ENCODE measurements around the gene C1orf174.
A peak's percentile ranks its signal among the peaks of the same experiment; 100 is the strongest.

C1orf174 gene

GRCh38 chr1:3900150-3900968, at the start of gene C1orf174:
TSS of gene C1orf174 (minus strand) at chr1:3900272. CDS start at chr1:3900186, 86 bp downstream.
- Histone ChIP-seq H3K27ac (ENCODE audit: low read depth, low read length) (peak within 1 kb of the TSS; percentile 95), H3K36me3 (ENCODE audit: control insufficient read depth, insufficient read depth, low read length) (peaks cover 5% of the 10 kb centered on the region), H3K4me3 (ENCODE audit: low read depth, low read length) (peak within 1 kb of the TSS; percentile 83), H3K4me1 (ENCODE audit: control insufficient read depth, insufficient read depth, low read length) (peaks cover 14% of the 10 kb centered on the region), H3K9ac (ENCODE audit: low read length) (peak within 1 kb of the TSS; percentile 96), H3K27me3 (ENCODE audit: control insufficient read depth, insufficient read depth, low read length) (no peaks in the 10 kb centered on the region), H3K9me3 (ENCODE audit: control insufficient read depth, insufficient read depth, low read depth, low read length) (peaks cover 2% of the 10 kb centered on the region; the same call in 1 of the 2 replicates)

GRCh38 chr1:3948344-3948743, 48.3 kb upstream of the C1orf174 start:
- Histone ChIP-seq H3K4me1 (ENCODE audit: control insufficient read depth, insufficient read depth, low read length) (no peaks in the 10 kb centered on the region), H3K36me3 (ENCODE audit: control insufficient read depth, insufficient read depth, low read length) (no peaks in the 10 kb centered on the region), H3K27ac (ENCODE audit: low read depth, low read length) (no peak overlapping the region), H3K4me3 (ENCODE audit: low read depth, low read length) (no peak overlapping the region), H3K9me3 (ENCODE audit: control insufficient read depth, insufficient read depth, low read depth, low read length) (peaks cover 10% of the 10 kb centered on the region; the same call in 1 of the 2 replicates), H3K27me3 (ENCODE audit: control insufficient read depth, insufficient read depth, low read length) (peaks cover 12% of the 10 kb centered on the region), H3K9ac (ENCODE audit: low read length) (no peak overlapping the region)

- Histone ChIP-seq H3K4me1 (ENCODE audit: control insufficient read depth, insufficient read depth, low read length) (no peaks in the 10 kb centered on the region), H3K9ac (ENCODE audit: low read length) (no peak overlapping the region), H3K4me3 (ENCODE audit: low read depth, low read length) (no peak overlapping the region), H3K36me3 (ENCODE audit: control insufficient read depth, insufficient read depth, low read length) (no peaks in the 10 kb centered on the region), H3K27ac (ENCODE audit: low read depth, low read length) (no peak overlapping the region), H3K27me3 (ENCODE audit: control insufficient read depth, insufficient read depth, low read length) (peaks cover 6% of the 10 kb centered on the region; the same call in 1 of the 2 replicates), H3K9me3 (ENCODE audit: control insufficient read depth, insufficient read depth, low read depth, low read length) (peaks cover 10% of the 10 kb centered on the region; the same call in 1 of the 2 replicates)
These were observed 46.1 kb upstream of the C1orf174 start for GRCh38 chr1:3945916-3946840.

- Histone ChIP-seq H3K27ac (ENCODE audit: low read depth, low read length) (no peak overlapping the region), H3K27me3 (ENCODE audit: control insufficient read depth, insufficient read depth, low read length) (peaks cover 6% of the 10 kb centered on the region; the same call in 1 of the 2 replicates), H3K4me3 (ENCODE audit: low read depth, low read length) (no peak overlapping the region), H3K9me3 (ENCODE audit: control insufficient read depth, insufficient read depth, low read depth, low read length) (peaks cover 10% of the 10 kb centered on the region; the same call in 1 of the 2 replicates), H3K4me1 (ENCODE audit: control insufficient read depth, insufficient read depth, low read length) (no peaks in the 10 kb centered on the region), H3K36me3 (ENCODE audit: control insufficient read depth, insufficient read depth, low read length) (no peaks in the 10 kb centered on the region), H3K9ac (ENCODE audit: low read length) (no peak overlapping the region)
These were observed 45.1 kb upstream of the C1orf174 start for GRCh38 chr1:3945222-3945621.

GRCh38 chr1:3944578-3945125, 44.6 kb upstream of the C1orf174 start:
- Histone ChIP-seq H3K9ac (ENCODE audit: low read length) (no peak overlapping the region), H3K27me3 (ENCODE audit: control insufficient read depth, insufficient read depth, low read length) (peaks cover 9% of the 10 kb centered on the region; the same call in 1 of the 2 replicates), H3K36me3 (ENCODE audit: control insufficient read depth, insufficient read depth, low read length) (no peaks in the 10 kb centered on the region), H3K27ac (ENCODE audit: low read depth, low read length) (no peak overlapping the region), H3K9me3 (ENCODE audit: control insufficient read depth, insufficient read depth, low read depth, low read length) (peaks cover 7% of the 10 kb centered on the region; the same call in 1 of the 2 replicates), H3K4me3 (ENCODE audit: low read depth, low read length) (no peak overlapping the region), H3K4me1 (ENCODE audit: control insufficient read depth, insufficient read depth, low read length) (no peaks in the 10 kb centered on the region)

- H3K27ac ChIP-seq (ENCODE audit: low read depth, low read length): no peak overlapping the region
- H3K4me3 ChIP-seq (ENCODE audit: low read depth, low read length): no peak overlapping the region
- H3K27me3 ChIP-seq (ENCODE audit: control insufficient read depth, insufficient read depth, low read length): peaks cover 11% of the 10 kb centered on the region; the same call in 1 of the 2 replicates
- H3K36me3 ChIP-seq (ENCODE audit: control insufficient read depth, insufficient read depth, low read length): no peaks in the 10 kb centered on the region
- H3K9ac ChIP-seq (ENCODE audit: low read length): no peak overlapping the region
- peaks cover under 1% of the 10 kb centered on the region; the same call in 1 of the 2 replicates for H3K9me3 ChIP-seq (ENCODE audit: control insufficient read depth, insufficient read depth, low read depth, low read length)
- no peaks in the 10 kb centered on the region for H3K4me1 ChIP-seq (ENCODE audit: control insufficient read depth, insufficient read depth, low read length)
These were observed 43.9 kb upstream of the C1orf174 start for GRCh38 chr1:3943806-3944577.

GRCh38 chr1:3943123-3943431, 43.0 kb upstream of the C1orf174 start:
- Histone ChIP-seq H3K27ac (ENCODE audit: low read depth, low read length) (no peak overlapping the region), H3K9ac (ENCODE audit: low read length) (no peak overlapping the region), H3K27me3 (ENCODE audit: control insufficient read depth, insufficient read depth, low read length) (peaks cover 11% of the 10 kb centered on the region; the same call in 1 of the 2 replicates), H3K4me1 (ENCODE audit: control insufficient read depth, insufficient read depth, low read length) (no peaks in the 10 kb centered on the region), H3K4me3 (ENCODE audit: low read depth, low read length) (no peak overlapping the region), H3K9me3 (ENCODE audit: control insufficient read depth, insufficient read depth, low read depth, low read length) (no peaks in the 10 kb centered on the region; the same call in 1 of the 2 replicates), H3K36me3 (ENCODE audit: control insufficient read depth, insufficient read depth, low read length) (no peaks in the 10 kb centered on the region)

- Histone ChIP-seq H3K36me3 (ENCODE audit: control insufficient read depth, insufficient read depth, low read length) (no peaks in the 10 kb centered on the region), H3K4me3 (ENCODE audit: low read depth, low read length) (no peak overlapping the region), H3K4me1 (ENCODE audit: control insufficient read depth, insufficient read depth, low read length) (no peaks in the 10 kb centered on the region), H3K9ac (ENCODE audit: low read length) (no peak overlapping the region), H3K9me3 (ENCODE audit: control insufficient read depth, insufficient read depth, low read depth, low read length) (no peaks in the 10 kb centered on the region; the same call in 1 of the 2 replicates), H3K27me3 (ENCODE audit: control insufficient read depth, insufficient read depth, low read length) (peaks cover 11% of the 10 kb centered on the region; the same call in 1 of the 2 replicates), H3K27ac (ENCODE audit: low read depth, low read length) (no peak overlapping the region)
These were observed 42.5 kb upstream of the C1orf174 start for GRCh38 chr1:3942416-3943122.

- no peaks in the 10 kb centered on the region for H3K36me3 ChIP-seq (ENCODE audit: control insufficient read depth, insufficient read depth, low read length)
- no peak overlapping the region for H3K4me3 ChIP-seq (ENCODE audit: low read depth, low read length)
- peaks cover 7% of the 10 kb centered on the region; the same call in 1 of the 2 replicates for H3K9me3 ChIP-seq (ENCODE audit: control insufficient read depth, insufficient read depth, low read depth, low read length)
- H3K4me1 ChIP-seq (ENCODE audit: control insufficient read depth, insufficient read depth, low read length): no peaks in the 10 kb centered on the region
- no peak overlapping the region for H3K27ac ChIP-seq (ENCODE audit: low read depth, low read length)
- H3K9ac ChIP-seq (ENCODE audit: low read length): no peak overlapping the region
- H3K27me3 ChIP-seq (ENCODE audit: control insufficient read depth, insufficient read depth, low read length): peaks cover 11% of the 10 kb centered on the region; the same call in 1 of the 2 replicates
These were observed 40.8 kb upstream of the C1orf174 start for GRCh38 chr1:3940754-3941345.
